ENCODE data around the gene LRRTM2.
"Not testable (repeated sequence)": the region's sequence is repeated elsewhere in the genome, so short reads cannot be mapped to it uniquely, and the experiment has no call there.

The LRRTM2 gene

GRCh38 chr5:138843316-138844124, 31.6 kb downstream of the LRRTM2 start:
- no peak for TF ChIP-seq CTCF (IDR thresholded peaks at IDR 0.05; ENCODE audit: insufficient read depth, low read depth, low read length, missing control alignments)
- DNase-seq (ENCODE audit: low read depth) = no peak

GRCh38 chr5:138841531-138841930, 33.6 kb downstream of the LRRTM2 start:
- TF ChIP-seq CTCF (IDR thresholded peaks at IDR 0.05; ENCODE audit: insufficient read depth, low read depth, low read length, missing control alignments) = no peak
- no peak for DNase-seq (ENCODE audit: low read depth)

More at GRCh38 chr5:138843316-138844124, 31.6 kb downstream of the LRRTM2 start:
- no peak overlapping the region for H3K4me3 ChIP-seq (ENCODE audit: low read depth, low read length)

GRCh38 chr5:138840103-138840502, 35.0 kb downstream of the LRRTM2 start:
- TF ChIP-seq CTCF (IDR thresholded peaks at IDR 0.05; ENCODE audit: insufficient read depth, low read depth, low read length, missing control alignments) = no peak

More at GRCh38 chr5:138841531-138841930, 33.6 kb downstream of the LRRTM2 start:
- H3K4me3 ChIP-seq (ENCODE audit: low read depth, low read length) = no peak overlapping the region

GRCh38 chr5:138837160-138837559, 38.0 kb downstream of the LRRTM2 start:
- DNase-seq (ENCODE audit: low read depth) = no peak
- no peak for TF ChIP-seq CTCF (IDR thresholded peaks at IDR 0.05; ENCODE audit: insufficient read depth, low read depth, low read length, missing control alignments)

More at GRCh38 chr5:138840103-138840502, 35.0 kb downstream of the LRRTM2 start:
- DNase-seq (ENCODE audit: low read depth) = no peak
- H3K4me3 ChIP-seq (ENCODE audit: low read depth, low read length) = no peak overlapping the region

GRCh38 chr5:138834853-138835252, 40.3 kb downstream of the LRRTM2 start:
- DNase-seq (ENCODE audit: low read depth); H3K4me3 ChIP-seq (ENCODE audit: low read depth, low read length): not testable (repeated sequence)

More at GRCh38 chr5:138837160-138837559, 38.0 kb downstream of the LRRTM2 start:
- no peak overlapping the region for H3K4me3 ChIP-seq (ENCODE audit: low read depth, low read length)

GRCh38 chr5:138833726-138834480, 41.2 kb downstream of the LRRTM2 start:
- TF ChIP-seq CTCF (IDR thresholded peaks at IDR 0.05; ENCODE audit: insufficient read depth, low read depth, low read length, missing control alignments) = no peak
- DNase-seq (ENCODE audit: low read depth) = no peak
- no peak overlapping the region for H3K4me3 ChIP-seq (ENCODE audit: low read depth, low read length)

- no peak for DNase-seq (ENCODE audit: low read depth)
- TF ChIP-seq CTCF (IDR thresholded peaks at IDR 0.05; ENCODE audit: insufficient read depth, low read depth, low read length, missing control alignments) = no peak
These were observed 42.1 kb downstream of the LRRTM2 start for GRCh38 chr5:138833080-138833479.

More at GRCh38 chr5:138833080-138833479, 42.1 kb downstream of the LRRTM2 start:
- H3K4me3 ChIP-seq (ENCODE audit: low read depth, low read length) = no peak overlapping the region
